ENCODE data around the gene TIMP2.
"Not testable (repeated sequence)": the region's sequence is repeated elsewhere in the genome, so short reads cannot be mapped to it uniquely, and the experiment has no call there.

TIMP2 gene, protein sequence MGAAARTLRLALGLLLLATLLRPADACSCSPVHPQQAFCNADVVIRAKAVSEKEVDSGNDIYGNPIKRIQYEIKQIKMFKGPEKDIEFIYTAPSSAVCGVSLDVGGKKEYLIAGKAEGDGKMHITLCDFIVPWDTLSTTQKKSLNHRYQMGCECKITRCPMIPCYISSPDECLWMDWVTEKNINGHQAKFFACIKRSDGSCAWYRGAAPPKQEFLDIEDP

DNA sequence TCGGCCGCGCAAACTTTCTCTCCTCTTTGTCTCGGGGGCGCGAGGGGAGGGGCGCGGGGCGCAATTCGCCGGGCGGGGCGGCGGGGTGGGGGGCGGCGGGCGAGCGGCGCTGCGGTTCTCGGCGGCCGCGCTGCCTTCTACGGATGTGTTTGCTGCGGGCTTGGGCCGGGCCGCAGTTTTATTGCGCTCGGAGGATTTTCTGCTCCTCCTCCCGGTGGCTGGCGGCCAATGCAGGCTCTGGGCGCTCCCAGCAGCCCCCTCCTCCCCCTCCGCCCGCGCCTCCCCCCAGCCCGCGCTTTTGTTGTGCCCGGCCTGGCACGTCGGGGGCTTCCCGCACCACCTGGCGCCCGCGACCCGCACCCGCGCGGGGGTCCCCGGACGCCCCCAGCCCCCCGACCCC, at the start of gene TIMP2:
Gene TIMP2, minus strand, starts transcription at position 154 of the 400 bp plus-strand sequence. CDS start 299 bp downstream, outside the sequence.
- no peak for DNase-seq (ENCODE audit: low read depth)

DNA sequence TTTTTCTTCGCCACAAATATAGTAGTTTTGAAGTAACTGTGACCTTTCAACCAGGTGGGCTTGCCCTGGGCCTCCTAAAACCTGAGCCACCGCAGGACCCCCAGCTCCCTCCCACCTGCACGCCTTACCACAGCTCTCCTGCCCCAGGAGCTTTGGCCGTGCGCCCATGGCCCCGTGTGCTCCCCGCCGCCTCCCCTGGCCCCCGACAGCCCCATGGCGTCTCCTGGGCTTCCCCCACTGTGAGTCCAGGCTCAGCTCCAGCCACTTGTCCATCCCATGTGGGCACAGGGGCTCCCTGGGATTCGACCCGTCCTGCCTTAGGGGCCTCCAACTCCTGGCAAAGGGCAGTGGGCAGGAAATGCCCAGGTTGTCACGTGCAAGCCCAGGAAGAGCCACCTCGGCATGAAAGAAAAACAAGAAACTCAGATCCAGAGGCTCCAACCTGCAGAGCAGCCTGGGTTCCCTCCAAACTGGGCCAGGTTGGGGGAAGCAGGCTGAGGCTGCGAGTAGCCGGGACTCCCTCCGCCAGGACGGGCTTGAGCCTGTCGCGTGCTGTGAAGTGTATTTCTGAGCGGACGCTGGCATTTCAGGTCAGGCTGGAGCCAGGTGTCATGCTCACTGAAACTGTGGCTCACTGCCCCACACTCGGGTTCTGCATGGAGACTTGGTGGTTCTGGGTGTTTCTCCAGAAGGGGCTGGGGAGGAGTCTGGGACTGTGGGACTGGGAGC, 48.8 kb upstream of the TIMP2 start:
- DNase-seq (ENCODE audit: low read depth) = no peak

DNA sequence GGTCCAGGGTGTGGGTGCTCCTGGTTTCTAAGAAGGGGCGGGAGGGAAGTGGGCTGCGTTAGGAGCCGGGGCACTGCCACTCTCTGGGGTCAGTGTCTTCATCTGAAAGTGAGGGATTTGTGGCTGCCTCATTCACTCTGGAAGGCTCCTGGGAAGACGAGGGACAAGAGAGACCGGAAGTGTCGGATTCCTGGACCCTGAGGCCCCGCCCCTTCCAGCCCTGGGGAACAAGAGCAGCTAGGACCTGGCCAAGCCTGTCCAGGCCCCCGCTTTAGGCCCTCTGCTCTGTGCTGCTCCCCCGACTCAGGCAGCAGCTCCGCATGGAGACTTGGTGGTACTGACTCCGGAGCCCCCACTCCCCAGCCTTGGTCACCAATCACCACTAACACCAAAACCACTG, 48.0 kb upstream of the TIMP2 start:
- no peak for DNase-seq (ENCODE audit: low read depth)

DNA sequence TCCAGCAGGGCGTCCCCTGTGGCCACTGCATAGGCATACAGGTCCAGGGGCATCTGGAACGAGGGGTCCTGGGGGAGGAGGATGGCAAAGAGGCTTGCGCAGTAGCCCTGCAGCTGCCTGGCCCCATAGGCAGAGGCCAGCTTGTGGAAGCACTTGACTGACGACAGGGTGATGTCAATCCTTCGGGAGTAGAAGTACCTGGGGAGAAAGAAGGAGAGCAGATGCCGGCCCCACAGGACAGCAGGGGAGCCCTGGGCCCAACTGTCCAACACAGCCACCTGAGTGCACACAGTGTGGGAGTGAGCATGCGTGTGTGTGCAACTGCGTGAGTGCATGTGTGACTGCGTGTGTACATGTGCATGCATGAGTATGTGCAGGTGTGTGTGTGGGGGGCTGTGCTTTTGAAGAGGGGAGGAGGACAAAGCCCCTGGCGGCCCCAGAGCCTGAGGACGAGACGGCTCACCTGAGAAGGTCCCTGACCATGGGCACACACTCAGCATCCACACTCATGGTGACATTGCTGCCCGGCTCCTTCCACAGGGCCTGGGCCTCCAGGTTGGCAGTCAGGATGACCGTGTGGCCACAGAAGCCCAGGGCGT, 47.4 kb upstream of the TIMP2 start:
- no peak for DNase-seq (ENCODE audit: low read depth)

DNA sequence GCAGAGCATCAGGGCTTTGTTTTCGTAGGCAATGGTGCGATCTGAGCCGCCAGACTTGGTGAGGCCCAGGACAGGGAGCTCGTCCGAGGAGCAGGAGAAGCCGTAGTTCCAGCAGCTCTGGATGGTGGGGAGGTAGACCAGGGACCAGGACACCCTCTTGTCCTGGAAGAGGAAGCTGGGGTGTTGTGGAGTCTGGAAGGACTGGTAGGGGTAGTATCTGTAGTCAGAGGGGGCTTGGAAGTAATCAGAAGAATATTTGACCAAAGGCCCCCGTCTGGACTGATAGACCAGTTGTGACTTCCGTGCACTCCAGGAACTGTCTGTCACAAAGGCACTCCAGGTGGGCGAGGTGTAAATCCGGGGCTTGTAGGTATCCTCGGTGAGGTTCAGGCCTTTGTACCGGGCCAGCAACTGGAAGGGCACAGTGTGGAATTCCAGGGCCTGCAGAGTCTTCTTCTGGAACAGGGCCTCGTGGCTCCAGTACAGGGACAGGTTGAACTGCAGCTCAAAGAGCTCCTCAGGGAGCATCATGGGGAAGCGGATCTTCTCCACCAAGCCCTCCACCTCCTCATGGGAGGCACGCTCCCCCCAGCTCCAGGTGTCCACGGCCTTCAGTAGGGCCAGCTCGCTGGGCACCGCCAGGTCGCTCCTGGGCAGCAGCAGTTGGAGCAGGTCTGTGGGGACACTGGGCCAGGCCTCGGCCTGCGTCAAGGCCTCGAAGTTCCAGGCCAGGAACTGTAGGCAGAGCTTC, 46.7 kb upstream of the TIMP2 start:
- DNase-seq (ENCODE audit: low read depth) = no peak

DNA sequence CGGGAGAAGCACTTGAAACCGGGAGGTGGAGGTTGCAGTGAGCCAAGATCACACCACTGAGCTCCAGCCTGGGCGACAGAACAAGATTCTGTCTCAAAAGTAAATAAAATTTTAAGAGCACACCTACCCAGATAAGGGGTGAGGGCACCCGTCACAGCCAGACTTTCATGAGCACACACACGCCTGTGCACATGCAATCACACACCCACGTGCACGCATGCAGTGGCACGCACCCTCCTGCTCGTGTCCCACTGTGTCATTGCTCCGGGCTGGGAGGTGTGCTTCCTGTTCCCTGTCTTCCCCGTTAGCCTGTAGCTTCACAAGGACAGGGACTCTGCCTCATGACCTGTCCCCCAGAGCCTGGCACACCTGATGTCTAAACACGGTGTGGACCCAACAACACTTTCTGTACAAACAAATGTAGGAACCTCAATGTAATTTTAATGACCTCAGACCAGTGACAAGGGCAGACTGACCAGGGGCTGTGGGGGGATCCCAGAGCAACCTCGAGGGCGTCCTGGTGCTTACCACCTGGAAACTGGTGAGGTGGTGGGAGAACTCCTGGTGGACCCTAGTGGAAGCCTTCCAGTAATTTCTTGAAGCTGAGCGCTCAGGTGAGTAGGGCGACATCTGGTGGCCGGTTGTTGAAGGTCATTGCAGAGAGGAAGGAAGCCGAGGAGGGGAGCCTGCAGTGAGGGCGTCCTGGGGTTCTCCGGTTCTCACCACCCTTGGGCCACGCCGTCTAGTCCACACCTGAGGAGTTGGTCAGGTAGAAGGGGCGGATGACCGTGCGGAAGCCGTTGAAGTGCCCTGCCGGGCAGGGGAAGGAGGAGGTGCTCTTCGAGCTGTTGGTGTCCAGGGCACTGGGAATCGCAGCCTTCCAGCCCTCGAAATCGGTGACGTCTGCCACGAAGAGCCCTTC, 45.9 kb upstream of the TIMP2 start:
- DNase-seq (ENCODE audit: low read depth) = peak; percentile 27

DNA sequence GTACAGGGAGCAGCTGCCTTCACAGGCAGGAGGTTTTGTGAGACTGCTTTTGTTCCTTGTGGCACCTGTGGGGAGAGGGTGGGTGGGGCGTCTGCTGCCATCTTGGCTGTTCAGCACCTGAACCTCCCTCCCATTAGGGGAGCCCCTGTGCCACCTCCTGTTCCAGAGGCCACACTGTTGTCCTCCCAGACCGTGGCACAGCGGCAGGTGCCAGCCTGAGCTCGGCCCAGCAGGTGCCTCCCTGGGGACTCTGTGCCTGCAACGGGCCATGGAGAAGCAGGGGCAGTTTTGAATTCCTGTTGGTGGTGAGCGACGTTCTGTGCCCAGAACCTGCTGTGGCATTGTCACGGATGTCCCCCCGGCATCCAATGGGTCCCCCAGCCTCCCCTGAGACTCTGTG, 44.7 kb upstream of the TIMP2 start:
- no peak for DNase-seq (ENCODE audit: low read depth)

DNA sequence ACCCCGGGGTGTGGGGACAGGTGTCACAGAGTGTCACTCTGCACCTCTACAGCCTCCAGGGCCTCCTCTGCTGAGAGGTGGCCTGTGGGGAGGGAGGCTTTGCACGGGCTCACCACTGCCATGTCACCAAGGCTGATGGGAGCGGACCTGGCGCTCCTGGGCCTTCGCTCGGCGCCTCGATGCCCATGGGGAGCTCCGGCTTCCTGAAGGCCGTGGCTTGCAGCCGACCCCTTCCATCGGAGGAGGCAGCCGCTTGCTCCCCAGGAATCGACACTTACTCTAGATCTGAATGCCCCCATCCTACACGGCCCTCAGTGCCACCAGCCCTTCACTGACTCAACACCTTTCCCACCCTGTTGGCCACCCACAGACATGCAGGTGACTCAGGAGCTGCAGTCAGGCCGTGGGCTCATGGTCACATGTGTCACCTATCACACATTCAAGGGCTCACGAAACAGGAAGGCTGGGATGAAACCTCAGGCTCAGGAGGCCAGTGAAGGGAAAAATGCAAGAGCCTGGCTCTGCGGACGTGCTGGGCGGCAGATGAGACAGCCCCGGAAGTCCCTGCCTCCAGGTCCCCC, 42.7 kb upstream of the TIMP2 start:
- DNase-seq (ENCODE audit: low read depth) = no peak

DNA sequence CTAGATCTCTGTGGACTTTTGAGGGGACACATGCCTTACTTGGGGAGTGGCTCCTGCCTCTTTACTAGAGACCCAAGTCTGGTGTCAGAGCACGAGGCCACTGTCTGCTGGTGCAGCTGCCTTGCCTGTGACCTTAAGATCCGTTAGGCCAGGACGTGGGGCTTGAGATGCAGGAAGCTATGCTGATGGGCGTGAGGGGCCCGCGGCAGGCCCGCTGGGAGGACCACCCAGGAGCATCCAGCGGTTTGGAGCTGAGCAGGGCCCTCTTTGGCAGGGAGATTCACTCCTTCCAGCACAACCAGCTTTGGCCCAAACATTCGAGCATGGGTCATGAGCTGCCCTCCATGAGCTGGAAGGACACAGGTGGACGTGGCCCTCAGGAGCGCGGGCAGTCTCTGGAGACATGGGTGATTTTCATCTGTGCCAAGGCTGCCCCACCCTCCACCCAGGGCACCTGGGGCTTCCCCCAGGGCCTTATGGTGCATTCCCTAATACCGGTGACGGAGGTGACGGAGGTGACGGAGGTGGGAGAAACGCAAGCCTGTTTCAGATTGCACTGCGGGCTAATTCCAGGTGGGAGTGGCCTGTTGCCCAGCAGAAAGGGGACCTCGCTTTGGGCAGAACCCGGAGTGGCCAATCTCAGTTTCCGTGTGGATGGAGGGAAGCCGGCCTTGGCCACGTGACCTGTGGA, 41.9 kb upstream of the TIMP2 start:
- no peak for DNase-seq (ENCODE audit: low read depth)

DNA sequence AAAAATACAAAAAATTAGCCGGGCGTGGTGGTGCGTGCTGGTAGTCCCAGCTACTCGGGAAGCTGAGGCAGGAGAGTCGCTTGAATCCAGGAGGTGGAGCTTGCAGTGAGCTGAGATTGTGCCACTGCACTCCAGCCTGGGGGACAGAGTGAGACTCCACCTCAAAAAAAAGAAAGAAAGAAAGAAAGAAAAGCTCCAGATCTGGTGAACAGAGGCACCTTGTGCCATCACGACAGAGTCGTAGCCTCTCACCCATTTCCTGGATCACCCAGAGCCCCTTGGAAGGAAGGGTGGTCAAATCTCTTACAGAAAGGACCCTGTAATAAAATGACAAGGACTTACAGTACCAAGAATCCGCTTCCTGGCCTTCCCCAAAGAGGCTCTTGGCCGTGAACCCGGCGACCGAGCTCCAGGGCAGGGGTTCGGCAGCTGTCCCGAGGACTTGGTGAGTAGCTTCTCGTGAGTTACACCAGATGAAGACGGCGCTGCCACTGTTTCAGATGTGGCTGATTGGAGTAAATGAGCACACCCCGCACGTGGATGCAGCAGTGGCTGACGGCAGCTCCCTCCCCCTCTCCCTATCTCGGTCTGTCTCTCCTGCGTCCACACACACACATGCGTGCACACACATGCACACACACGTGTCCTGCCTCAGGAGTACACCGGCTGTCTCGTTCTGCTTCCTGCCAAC, 41.1 kb upstream of the TIMP2 start:
- no peak for DNase-seq (ENCODE audit: low read depth)

DNA sequence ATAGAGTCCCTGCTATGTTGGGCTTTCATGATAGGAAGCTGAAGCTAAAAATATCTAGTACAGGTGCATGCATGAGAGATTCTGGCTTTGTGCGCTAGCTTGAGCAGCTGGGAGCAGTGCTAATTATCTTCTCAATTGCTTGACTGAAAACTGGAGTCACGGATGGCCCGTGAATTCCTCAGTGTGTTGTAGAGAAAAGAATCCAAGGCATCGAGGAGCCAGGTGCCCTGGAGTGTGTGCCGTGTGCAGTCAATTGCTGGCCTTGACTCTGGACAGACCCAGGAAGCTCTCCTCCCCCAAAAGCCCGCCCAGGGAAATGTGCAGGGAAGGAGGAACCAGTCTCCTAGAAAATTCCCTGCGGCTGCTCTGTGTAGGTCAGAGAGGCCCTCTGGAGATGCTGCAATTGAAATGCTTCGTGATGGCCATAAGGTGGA, 40.3 kb upstream of the TIMP2 start:
- DNase-seq (ENCODE audit: low read depth) = no peak

DNA sequence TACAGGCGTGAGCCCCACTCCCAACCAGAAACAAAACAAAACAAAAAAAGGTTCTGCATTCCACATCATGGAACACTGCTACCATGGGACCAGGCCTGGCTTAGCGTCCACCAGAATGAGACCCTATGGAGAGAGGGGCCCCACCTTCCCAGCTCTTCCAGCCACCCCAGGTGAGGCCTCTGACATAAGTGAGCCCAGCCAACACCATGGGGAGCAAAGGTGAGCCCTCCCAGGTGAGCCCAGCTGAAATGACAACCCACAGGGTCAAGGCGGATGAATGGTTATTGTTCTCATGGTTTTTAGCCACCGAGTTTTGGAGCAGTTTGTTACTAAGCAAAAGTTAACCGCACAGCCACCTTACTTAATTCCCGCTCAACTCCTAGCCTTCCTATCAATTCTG, 38.2 kb upstream of the TIMP2 start:
- DNase-seq (ENCODE audit: low read depth) = no peak

DNA sequence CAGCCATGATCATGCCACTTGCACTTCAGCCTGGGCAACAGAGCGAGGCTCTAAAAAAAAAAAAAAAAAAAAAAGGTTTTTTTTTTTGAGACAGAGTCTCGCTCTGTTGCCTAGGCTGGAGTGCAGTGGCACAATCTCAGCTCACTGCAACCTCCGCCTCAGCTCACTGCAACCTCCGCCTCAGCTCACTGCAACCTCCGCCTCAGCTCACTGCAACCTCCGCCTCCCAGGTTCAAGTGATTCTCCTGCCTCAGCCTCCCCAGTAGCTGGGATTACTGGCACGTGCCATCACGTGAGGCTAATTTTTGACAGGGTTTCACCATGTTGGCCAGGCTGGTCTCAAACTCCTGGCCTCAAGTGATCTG, 37.8 kb upstream of the TIMP2 start:
- not testable (repeated sequence) for DNase-seq (ENCODE audit: low read depth)

DNA sequence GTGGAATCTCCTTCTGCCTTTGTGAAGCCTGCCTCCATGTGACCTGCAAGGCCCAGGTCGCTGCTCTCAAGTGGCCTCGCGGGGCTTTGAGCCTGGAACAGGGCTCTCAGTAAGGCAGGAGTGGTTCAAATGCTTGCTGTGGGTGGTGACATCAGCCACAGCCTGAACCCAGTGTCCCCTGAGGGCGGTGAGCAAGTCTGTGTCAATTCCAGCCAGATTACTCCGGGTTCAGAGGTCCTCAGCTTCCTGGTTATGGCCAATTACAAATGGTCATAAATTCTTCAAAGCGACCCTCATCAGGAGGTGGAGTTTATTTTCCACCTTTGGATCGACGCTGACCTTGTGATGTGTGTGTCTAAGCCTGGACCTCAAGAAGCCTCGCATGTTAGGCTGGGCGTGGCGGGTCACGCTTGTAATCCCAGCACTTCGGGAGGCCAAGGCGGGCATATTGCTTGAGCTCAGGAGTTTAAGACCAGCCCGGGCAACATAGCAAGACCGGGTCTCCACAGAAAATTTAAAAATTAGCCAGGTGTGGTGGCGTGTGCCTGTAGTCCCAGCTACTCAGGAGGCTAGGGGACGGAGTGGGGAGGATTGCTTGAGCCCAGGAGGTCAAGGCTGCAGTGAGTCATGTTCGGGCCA, 37.3 kb upstream of the TIMP2 start:
- no peak for DNase-seq (ENCODE audit: low read depth)

DNA sequence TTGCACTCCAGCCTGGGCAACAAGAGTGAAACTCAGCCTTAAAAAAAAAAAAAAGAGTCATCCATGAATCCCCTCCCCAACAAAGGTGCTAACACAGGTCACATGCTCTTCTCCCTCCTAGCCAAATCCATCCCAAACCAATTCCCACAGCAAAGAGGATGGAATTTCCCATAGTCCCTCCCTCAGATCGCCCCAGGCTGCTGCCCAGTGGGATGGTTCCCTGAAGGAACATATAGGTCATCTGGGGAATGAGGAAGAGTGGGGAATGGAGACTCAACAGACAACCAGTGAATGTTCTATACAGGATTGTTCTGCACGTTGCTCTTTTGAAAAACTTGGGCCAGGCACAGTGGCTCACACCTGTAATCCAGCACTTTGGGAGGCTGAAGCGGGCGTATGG, 36.4 kb upstream of the TIMP2 start:
- DNase-seq (ENCODE audit: low read depth) = no peak

DNA sequence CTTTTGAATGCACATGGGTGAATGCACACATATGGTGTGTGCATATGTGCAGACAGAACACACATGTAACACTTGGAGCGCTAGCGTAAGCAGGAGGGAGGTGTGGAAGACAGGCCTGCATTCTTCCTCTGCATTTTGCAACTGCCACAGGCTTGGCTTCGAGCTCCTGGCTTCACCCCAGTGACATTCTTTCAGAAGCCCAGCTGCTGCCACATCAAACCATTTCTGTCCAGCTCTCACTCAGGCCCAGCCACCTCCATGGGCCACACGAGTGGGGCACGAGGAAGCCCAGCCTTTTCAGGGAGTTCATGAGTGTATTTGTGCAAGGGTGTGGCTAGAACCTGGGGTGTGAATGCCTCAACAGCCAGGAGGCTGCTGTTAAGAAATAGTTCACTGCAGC, 35.7 kb upstream of the TIMP2 start:
- no peak for DNase-seq (ENCODE audit: low read depth)

DNA sequence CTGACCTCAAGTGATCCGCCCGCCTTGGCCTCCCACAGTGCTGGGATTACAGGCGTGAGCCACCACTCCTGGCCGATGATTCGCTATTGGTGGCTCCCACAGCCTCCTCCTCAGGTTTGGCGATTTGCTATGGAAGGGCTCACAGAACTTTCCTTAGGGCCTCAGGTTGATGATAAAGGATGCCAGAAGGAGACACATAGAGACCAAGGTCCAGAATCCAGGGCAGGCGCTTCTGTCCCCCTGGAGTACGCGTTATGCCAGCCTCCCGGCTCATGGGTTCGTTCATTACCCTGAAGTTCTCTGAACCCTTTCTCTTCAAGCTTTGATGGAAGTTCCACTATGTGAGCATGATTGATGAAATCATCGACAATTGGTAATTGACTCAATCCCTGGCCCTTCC, 34.6 kb upstream of the TIMP2 start:
- DNase-seq (ENCODE audit: low read depth) = no peak

DNA sequence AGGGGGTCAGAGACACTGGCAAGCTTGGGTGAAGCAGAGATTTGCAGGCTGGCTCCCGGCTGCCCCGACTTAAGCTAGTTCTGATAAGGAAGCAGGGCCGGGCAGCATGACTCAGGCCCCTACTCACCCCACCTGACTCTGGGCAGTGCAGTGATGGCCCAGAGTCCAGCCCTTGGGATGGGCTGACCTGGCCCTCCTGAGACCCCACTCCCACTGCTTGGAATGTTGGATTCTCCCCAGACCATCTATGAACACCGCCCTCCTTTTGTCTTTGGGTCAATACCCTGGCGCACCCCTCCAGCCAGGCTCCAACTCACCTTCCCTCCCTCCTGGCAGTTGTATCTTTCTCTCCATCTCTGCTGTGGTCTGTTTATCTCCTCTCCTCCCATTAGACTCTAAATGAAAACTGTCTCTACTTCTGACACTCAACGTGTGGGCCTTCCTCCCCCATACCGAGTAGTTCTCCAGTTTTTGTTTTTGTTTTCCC, 33.5 kb upstream of the TIMP2 start:
- DNase-seq (ENCODE audit: low read depth) = no peak

DNA sequence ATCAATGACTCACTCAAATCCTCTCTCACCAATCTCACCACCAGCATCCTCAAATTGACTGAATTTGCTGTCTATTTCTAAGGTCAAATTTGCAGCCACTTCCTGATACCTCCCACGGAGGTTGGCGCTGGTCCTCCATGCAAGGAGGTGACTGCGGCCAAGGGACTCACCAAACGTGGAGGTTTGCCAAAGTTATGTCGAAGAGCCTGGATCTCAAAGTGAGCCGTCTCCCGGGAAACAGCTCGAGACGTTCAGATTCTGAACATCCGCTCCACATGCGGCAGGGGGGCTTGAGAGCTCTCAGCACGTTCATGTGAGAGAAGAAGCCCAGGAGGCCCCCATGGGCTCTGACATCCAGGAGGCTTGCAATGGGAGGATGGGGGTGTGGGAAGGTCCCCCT, 31.9 kb upstream of the TIMP2 start:
- DNase-seq (ENCODE audit: low read depth) = no peak

Data from HS-27A (cell line).